ENCODE results near the gene ENOX1. TPM values are rescaled to one million over a fixed set of nuclear protein-coding genes. Genes with fewer than 3 reads are reported as not detected.
A peak's percentile ranks its signal among the peaks of the same experiment; 100 is the strongest.

The ENOX1 gene
- total RNA-seq, 1 experiment from 2014 or later, result 1.8 TPM

- no TSS peak for BruUV-seq (replicated peaks)
- intact Hi-C loops (cut with micrococcal nuclease), result no loop called here
- Mint-ChIP-seq H3K9me3 (ENCODE audit: unreplicated experiment) (no peaks in the 10 kb centered on the region), H3K27ac (ENCODE audit: low read depth, unreplicated experiment) (no peak overlapping the region), H3K4me1 (ENCODE audit: insufficient read depth, unreplicated experiment) (no peaks in the 10 kb centered on the region), H3K4me3 (ENCODE audit: unreplicated experiment) (no peak overlapping the region), H3K36me3 (ENCODE audit: insufficient read depth, unreplicated experiment) (no peaks in the 10 kb centered on the region), H3K27me3 (ENCODE audit: insufficient read depth, unreplicated experiment) (no peaks in the 10 kb centered on the region)
- no peak for TF ChIP-seq CTCF (IDR thresholded peaks at IDR 0.05; ENCODE audit: unreplicated experiment)
- no peak for DNase-seq (ENCODE audit: unreplicated experiment)
- ChIA-PET CTCF (no interaction called here), POLR2A (interaction anchor here (0.7 kb wide), 1 partner anchor 23 kb away, joined by 6 read pairs; no protein-coding TSS in a partner anchor)
Observed at GRCh38 chr13:43583321-43583720, 203.5 kb downstream of the ENOX1 start.

GRCh38 chr13:43580280-43580679 is 206.5 kb downstream of the ENOX1 start:
- CTCF ChIA-PET, result no interaction called here
- DNase-seq (ENCODE audit: unreplicated experiment), result no peak
- intact Hi-C loops (cut with micrococcal nuclease), result no loop called here
- POLR2A ChIA-PET, result no interaction called here
- no peak overlapping the region for H3K27ac Mint-ChIP-seq (ENCODE audit: low read depth, unreplicated experiment)
- no peak overlapping the region for H3K4me3 Mint-ChIP-seq (ENCODE audit: unreplicated experiment)
- no peaks in the 10 kb centered on the region for H3K27me3 Mint-ChIP-seq (ENCODE audit: insufficient read depth, unreplicated experiment)
- H3K9me3 Mint-ChIP-seq (ENCODE audit: unreplicated experiment), result no peaks in the 10 kb centered on the region
- no peak for TF ChIP-seq CTCF (IDR thresholded peaks at IDR 0.05; ENCODE audit: unreplicated experiment)
- BruUV-seq (replicated peaks), result no TSS peak
- H3K4me1 Mint-ChIP-seq (ENCODE audit: insufficient read depth, unreplicated experiment), result no peaks in the 10 kb centered on the region
- no peaks in the 10 kb centered on the region for H3K36me3 Mint-ChIP-seq (ENCODE audit: insufficient read depth, unreplicated experiment)

GRCh38 chr13:43579321-43579720 is 207.5 kb downstream of the ENOX1 start:
- POLR2A ChIA-PET, result interaction anchor here (0.6 kb wide), 1 partner anchor 10 kb away, joined by 3 read pairs; no protein-coding TSS in a partner anchor
- H3K4me3 Mint-ChIP-seq (ENCODE audit: unreplicated experiment), result no peak overlapping the region
- intact Hi-C loops (cut with micrococcal nuclease), result no loop called here
- no TSS peak for BruUV-seq (replicated peaks)
- H3K27ac Mint-ChIP-seq (ENCODE audit: low read depth, unreplicated experiment), result no peak overlapping the region
- TF ChIP-seq CTCF (IDR thresholded peaks at IDR 0.05; ENCODE audit: unreplicated experiment), result no peak
- H3K36me3 Mint-ChIP-seq (ENCODE audit: insufficient read depth, unreplicated experiment), result no peaks in the 10 kb centered on the region
- no peaks in the 10 kb centered on the region for H3K27me3 Mint-ChIP-seq (ENCODE audit: insufficient read depth, unreplicated experiment)
- peaks cover 5% of the 10 kb centered on the region for H3K4me1 Mint-ChIP-seq (ENCODE audit: insufficient read depth, unreplicated experiment)
- DNase-seq (ENCODE audit: unreplicated experiment), result no peak
- no peaks in the 10 kb centered on the region for H3K9me3 Mint-ChIP-seq (ENCODE audit: unreplicated experiment)
- CTCF ChIA-PET, result no interaction called here

GRCh38 chr13:43574605-43575004 is 212.2 kb downstream of the ENOX1 start:
- H3K4me1 Mint-ChIP-seq (ENCODE audit: insufficient read depth, unreplicated experiment), result peaks cover 25% of the 10 kb centered on the region
- intact Hi-C loops (cut with micrococcal nuclease), result no loop called here
- ChIA-PET CTCF (no interaction called here), POLR2A (interaction anchor here (0.6 kb wide), 1 partner anchor 15 kb away, joined by 3 read pairs; no protein-coding TSS in a partner anchor)
- peak overlapping the region; percentile 69 for H3K27ac Mint-ChIP-seq (ENCODE audit: low read depth, unreplicated experiment)
- DNase-seq (ENCODE audit: unreplicated experiment), result no peak
- H3K36me3 Mint-ChIP-seq (ENCODE audit: insufficient read depth, unreplicated experiment), result no peaks in the 10 kb centered on the region
- no peaks in the 10 kb centered on the region for H3K27me3 Mint-ChIP-seq (ENCODE audit: insufficient read depth, unreplicated experiment)
- BruUV-seq (replicated peaks), result no TSS peak
- no peak overlapping the region for H3K4me3 Mint-ChIP-seq (ENCODE audit: unreplicated experiment)
- TF ChIP-seq CTCF (IDR thresholded peaks at IDR 0.05; ENCODE audit: unreplicated experiment), result no peak
- no peaks in the 10 kb centered on the region for H3K9me3 Mint-ChIP-seq (ENCODE audit: unreplicated experiment)

Measured in MCF 10A (cell line).